ENCODE data around the gene NFKBIZ.
"Not testable (repeated sequence)": the region's sequence is repeated elsewhere in the genome, so short reads cannot be mapped to it uniquely, and the experiment has no call there.

The NFKBIZ gene

DNA sequence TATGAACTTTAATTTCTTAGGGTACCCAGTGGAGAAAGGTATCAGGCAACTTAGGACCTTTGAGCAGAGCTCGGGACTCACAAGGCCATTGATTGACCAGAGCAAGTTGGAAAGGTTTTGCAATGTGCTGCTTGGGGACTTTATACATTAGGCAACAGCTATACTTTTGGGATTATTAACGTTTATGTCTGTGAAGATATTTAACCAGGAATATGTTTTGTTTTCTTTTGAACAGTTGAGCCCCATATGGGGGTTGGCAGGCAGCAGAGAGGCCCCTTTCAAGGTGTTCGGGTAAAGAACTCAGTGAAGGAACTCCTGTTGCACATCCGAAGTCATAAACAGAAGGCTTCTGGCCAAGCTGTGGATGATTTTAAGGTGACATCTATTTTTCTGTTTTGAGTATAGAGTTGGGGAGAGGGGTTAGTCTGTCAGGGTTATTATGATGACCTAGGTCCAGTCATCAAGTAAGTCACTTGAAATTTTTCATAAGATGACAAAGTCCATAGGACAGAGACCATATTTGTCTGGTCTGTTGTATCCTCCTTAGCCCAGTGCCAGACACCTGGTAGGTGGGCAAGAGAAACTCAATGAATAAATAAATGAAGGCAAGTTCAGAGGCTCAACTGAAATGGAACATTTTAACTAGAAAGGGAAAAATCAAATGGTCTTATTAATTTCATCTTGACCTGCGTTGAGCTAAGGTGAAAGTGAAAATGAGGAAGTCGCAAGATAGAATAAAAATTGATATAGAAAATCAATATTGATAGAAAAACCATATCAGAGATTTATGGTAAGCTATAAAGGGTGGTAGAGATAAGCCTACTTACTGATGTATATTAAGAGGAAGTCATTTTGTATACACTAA is 2.8 kb downstream of the NFKBIZ start:
- no peak for DNase-seq

- DNase-seq, result no peak
Measured at GRCh38 chr3:101852983-101853840, 3.9 kb downstream of the NFKBIZ start.

DNA sequence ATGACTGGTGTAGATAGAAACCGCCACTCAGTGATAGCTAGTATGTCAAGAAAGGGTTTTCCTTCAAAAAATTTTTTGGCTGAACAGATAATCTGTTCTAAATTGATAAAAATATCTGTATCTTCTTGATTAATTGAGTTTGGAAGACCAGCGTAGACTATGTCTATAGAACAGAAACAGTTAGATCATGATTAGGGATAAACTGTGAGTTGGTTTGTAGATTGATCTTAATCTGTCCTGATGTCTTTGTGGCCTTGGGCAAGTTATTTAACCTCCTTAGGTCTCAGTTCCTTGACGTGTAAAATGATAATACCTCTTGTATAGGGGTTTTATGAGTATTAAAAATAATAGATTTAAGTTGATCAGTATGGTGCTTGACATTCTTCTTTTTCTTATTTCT is 4.7 kb downstream of the NFKBIZ start:
- no peak for DNase-seq

DNA sequence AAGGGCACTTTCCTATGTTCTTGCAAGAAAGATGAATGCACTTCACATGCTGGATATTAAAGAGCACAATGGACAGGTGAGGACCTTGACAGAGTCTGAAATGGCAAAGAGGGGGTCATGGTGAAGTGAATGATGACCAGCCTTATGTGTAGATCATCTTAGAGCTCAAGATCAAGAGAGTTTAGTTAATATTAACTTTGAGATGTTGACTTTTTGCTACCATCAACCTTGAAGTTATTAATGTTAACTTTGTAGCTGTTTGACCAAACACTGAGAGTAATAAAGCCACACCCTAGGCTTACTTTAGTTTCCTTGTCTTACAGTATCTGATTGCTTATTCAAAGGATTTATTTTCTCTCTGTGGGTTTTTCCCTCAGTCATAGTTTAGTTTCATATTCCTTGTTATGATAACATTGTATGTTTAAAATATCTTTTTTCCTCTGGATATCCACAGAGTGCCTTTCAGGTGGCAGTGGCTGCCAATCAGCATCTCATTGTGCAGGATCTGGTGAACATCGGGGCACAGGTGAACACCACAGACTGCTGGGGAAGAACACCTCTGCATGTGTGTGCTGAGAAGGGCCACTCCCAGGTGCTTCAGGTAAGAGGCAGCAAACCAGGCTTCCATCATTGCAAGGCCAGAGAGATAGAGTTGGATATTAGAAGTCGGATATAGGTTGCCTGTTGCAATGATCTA is 5.4 kb downstream of the NFKBIZ start:
- no peak for DNase-seq

DNA sequence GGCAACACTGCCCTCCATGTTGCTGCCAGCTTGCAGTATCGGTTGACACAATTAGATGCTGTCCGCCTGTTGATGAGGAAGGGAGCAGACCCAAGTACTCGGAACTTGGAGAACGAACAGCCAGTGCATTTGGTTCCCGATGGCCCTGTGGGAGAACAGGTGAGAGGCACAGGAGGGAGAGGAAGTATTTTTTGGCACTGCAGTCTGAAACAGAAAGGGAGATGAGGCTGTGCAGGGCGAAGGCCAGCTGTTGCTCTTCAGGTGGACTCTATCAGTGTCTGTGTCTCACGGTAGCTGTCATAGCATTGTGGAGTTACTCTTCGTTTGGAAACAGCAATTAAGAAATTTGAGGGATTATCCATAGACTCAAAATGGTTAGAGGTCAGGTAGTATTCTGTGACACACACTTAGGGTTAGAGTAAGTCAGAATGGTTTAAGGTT is 8.0 kb downstream of the NFKBIZ start:
- DNase-seq, result no peak

GRCh38 chr3:101858464-101859030 is 9.2 kb downstream of the NFKBIZ start:
- DNase-seq, result no peak

DNA sequence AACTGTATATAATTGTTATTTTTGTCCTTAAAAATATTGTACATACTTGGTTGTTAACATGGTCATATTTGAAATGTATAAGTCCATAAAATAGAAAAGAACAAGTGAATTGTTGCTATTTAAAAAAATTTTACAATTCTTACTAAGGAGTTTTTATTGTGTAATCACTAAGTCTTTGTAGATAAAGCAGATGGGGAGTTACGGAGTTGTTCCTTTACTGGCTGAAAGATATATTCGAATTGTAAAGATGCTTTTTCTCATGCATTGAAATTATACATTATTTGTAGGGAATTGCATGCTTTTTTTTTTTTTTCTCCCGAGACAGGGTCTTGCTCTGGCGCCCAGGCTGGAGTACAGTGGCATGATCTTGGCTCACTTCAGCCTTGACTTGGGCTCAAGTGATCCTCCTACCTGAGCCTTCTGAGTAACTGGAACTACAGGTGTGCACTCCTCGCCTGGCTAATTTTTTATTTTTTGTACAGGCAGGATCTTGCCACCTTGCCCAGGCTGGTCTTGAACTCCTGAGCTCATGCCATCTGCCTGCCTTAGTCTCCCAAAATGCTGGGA is 10.7 kb downstream of the NFKBIZ start:
- no peak for DNase-seq

- DNase-seq, result no peak
Measured at GRCh38 chr3:101861212-101861788, 12.0 kb downstream of the NFKBIZ start.

DNA sequence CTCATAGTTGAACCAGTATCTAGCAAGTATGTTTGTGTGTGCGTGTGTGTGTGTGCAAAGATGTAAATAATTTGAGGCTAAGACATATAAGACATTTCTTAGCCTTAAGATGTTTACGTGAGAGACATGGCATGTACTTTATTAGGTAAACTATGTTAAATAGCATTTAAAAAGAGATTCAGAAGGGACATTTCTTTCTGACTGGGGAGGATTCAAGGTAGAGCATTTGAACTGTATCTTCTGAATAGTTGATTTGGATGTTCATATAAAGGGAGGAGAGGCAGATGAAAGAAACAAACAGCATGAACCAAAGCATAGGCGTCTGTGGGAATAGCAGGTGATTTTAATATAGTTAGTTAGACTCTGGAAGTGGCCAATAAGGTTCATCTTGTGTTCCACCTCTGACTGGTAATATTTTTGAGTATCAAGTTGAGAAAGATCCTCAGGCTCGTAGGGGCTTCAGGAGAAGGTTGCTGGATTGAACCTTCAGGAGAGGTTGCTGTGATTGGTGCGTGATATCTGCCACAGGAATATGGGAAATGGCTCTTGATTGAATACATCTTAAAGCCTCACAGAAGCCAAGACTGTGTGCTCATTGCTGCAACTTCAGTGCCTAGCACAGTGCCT is 12.6 kb downstream of the NFKBIZ start:
- DNase-seq, result no peak

GRCh38 chr3:101862416-101863165 is 13.3 kb downstream of the NFKBIZ start:
- DNase-seq, result no peak

DNA sequence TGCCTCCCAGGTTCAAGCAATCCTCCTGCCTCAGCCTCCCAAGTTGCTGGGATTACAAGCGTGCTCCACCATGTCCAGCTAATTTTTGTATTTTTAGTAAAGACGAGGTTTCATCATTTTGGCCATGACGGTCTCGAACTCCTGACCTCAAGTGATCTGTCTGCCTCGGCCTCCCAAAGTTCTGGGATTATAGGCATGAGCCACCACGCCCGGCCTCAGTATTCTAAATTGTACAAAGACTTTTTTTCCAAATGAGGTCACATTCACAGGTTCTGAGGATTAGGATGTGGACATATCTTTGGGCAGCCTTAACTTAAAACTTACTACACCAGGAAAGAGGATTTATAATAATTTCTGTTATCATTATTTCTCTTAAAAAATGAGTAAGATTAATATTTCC is 15.6 kb downstream of the NFKBIZ start:
- DNase-seq, result not testable (repeated sequence)

- DNase-seq, result no peak
Measured at GRCh38 chr3:101865751-101866509, 16.6 kb downstream of the NFKBIZ start.

DNA sequence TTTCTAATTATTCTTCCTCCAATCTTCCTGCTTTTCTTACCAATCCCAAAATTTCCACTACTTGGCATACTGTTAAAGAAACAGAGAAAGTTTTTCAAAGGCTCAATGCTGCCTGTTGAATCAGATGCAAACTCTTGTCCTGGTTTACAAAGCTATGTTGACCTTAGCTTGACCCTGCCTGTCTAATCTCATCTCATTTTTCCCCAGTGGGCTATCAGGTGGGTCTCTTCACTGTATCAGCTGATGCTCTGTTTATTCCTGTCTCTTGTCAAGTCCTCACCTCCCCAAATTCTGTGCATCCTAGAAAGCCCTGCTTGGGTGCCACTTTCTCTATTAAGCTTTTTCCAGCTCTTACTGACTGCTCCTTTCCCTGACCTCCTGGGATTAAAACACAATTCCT is 18.2 kb downstream of the NFKBIZ start:
- no peak for DNase-seq

DNA sequence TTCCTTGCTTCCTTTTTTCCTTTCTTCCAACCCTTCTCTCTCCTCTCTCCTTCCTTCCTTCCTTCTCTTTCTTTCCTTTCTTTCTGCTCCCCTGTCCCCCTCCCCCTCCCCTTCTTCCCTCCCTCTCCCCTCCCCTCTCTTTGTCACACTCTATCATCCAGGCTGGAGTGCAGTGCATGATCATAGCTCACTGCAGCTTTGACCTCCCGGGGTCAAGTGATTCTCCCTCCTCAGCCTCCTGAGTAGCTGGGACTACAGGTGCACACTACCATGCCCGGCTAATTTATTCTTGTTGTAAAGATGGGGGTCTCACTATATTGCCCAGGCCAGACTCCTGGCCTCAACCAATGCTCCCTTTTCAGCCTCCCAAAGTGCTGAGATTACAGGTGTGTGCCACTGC is 18.7 kb downstream of the NFKBIZ start:
- DNase-seq, result no peak

GRCh38 chr3:101868534-101869464 is 19.5 kb downstream of the NFKBIZ start:
- DNase-seq, result no peak

GRCh38 chr3:101870138-101870537 is 20.8 kb downstream of the NFKBIZ start:
- no peak for DNase-seq

- peak; percentile 3 for DNase-seq
Measured at GRCh38 chr3:101873619-101874018, 24.3 kb downstream of the NFKBIZ start.

GRCh38 chr3:101876142-101876541 is 26.8 kb downstream of the NFKBIZ start:
- no peak for DNase-seq

GRCh38 chr3:101878589-101878988 is 29.3 kb downstream of the NFKBIZ start:
- DNase-seq, result no peak
